GM10266 (cell line): ENCODE results near the gene TFF2.

Source experiments
- DNase-seq: peaks from one replicate; pipeline ENCODE4 v3.0.0; 2012; ENCODE audit errors: extremely low spot score
- CTCF ChIP-seq: IDR thresholded peaks from 2 replicates; pipeline ENCODE4 v1.5.1; 2012; ENCODE audit warnings: mild to moderate bottlenecking, low read depth; ENCODE audit not compliant: control insufficient read depth, insufficient read depth; ENCODE audit errors: missing control alignments

The TFF2 gene

GRCh38 chr21:42308161-42308913 is 42.5 kb downstream of the TFF2 start:
- DNase-seq = no peak
- no peak for TF ChIP-seq CTCF

GRCh38 chr21:42307106-42307505 is 43.7 kb downstream of the TFF2 start:
- no peak for TF ChIP-seq CTCF
- DNase-seq = no peak

GRCh38 chr21:42306366-42307035 is 44.3 kb downstream of the TFF2 start:
- no peak for TF ChIP-seq CTCF
- DNase-seq = no peak

- no peak for TF ChIP-seq CTCF
- no peak for DNase-seq
Observed at GRCh38 chr21:42305707-42306147, 45.1 kb downstream of the TFF2 start.

- TF ChIP-seq CTCF = no peak
Observed at GRCh38 chr21:42304556-42305454, 46.0 kb downstream of the TFF2 start.

GRCh38 chr21:42303443-42303842 is 47.4 kb downstream of the TFF2 start:
- DNase-seq = no peak
- no peak for TF ChIP-seq CTCF

More at GRCh38 chr21:42304556-42305454, 46.0 kb downstream of the TFF2 start:
- no peak for DNase-seq
